ENCODE measurements around the gene MSN. TPM values are rescaled to one million over a fixed set of nuclear protein-coding genes. Genes with fewer than 3 reads are reported as not detected.
"Not testable (repeated sequence)": the region's sequence is repeated elsewhere in the genome, so short reads cannot be mapped to it uniquely, and the experiment has no call there.

Gene MSN
- total RNA-seq, 1 donor from 2014 or later: 77.5 TPM

GRCh38 chrX:65720381-65720964 is 53.0 kb downstream of the MSN start:
- no peak for DNase-seq

GRCh38 chrX:65723706-65724105 is 56.3 kb downstream of the MSN start:
- no peak for DNase-seq

GRCh38 chrX:65726715-65727114 is 59.3 kb downstream of the MSN start:
- no peak for DNase-seq

DNA sequence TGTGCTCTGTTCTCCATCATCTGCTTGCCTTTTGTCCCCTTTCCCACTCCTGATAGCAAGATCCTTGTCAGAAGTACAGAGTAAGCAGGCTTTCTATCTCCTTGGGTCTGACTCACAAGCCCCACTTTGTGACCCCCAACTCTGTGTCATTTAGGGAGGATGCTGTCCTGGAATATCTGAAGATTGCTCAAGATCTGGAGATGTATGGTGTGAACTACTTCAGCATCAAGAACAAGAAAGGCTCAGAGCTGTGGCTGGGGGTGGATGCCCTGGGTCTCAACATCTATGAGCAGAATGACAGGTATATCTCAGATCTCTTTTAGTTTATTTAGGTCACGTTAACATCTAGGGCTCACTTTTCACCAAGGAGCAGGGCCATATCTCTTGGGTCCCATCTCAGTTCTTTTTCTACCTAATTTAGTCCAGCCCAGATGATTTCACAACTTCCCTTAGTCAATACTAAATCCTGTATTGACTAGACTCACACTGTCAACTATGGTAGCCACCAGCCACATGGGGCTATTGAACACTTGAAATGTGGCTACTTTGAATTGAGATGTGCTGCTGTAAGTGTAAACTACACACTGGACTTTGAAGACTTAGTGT is 64.3 kb downstream of the MSN start:
- no peak for DNase-seq

DNA sequence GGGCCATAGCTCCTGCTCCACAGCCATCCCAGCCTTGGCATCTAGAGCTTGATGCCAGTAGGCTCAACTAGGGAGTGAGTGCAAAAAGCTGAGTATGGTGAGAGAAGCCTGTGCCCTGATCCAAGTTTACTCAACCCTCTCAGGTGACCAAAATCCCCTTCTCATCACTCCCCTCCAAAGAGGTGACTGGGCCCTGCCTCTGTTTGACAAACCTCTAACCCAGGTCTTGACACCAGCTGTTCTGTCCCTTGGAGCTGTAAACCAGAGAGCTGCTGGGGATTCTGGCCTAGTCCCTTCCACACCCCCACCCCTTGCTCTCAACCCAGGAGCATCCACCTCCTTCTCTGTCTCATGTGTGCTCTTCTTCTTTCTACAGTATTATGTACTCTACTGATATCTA is 73.5 kb downstream of the MSN start:
- DNase-seq: no peak

GRCh38 chrX:65741823-65742222 is 74.4 kb downstream of the MSN start:
- DNase-seq: no peak

- DNase-seq: no peak
Measured at GRCh38 chrX:65744965-65745364, 77.5 kb downstream of the MSN start.

- no peak for DNase-seq
Measured at GRCh38 chrX:65745427-65745826, 78.0 kb downstream of the MSN start.

DNA sequence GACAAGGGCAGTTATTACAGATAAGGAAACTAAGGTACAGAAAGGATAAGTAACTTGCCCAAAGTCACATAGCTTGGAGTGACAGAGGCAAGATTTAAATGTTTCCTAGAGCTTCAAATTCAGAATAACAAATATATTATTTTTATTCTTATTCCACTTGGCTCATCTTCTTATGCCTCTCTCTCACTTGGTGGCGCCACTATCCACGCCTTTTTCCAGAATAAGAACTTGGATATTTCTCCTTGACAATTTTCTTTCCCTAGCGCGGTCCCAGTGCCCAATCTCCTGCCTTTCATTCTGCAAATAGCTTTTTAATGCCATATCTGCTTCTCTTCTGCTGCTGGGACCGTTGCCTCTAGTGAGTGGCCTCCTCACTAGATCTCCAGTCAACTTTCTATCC is 78.5 kb downstream of the MSN start:
- DNase-seq: no peak

- no peak for DNase-seq
Measured at GRCh38 chrX:65750674-65751469, 83.4 kb downstream of the MSN start.

DNA sequence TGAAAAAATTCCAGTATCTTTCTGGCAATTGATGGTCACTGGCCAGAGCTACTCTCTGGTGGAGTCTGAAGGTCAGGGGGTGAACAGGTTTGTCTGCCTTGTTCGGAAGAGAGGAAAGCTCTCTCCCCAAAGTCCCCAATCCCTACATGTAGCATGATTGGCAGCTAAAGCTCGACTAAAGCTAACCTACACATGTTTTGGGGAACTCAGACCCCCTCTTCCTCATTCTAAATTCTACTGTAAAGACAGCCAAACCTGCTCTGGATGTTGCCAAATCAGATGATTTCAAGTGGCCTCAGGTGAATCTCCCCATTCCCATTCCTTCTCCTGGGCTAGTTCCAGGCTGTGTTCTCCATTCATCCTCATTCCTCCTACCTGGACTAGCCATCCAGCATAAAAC is 84.1 kb downstream of the MSN start:
- no peak for DNase-seq

DNA sequence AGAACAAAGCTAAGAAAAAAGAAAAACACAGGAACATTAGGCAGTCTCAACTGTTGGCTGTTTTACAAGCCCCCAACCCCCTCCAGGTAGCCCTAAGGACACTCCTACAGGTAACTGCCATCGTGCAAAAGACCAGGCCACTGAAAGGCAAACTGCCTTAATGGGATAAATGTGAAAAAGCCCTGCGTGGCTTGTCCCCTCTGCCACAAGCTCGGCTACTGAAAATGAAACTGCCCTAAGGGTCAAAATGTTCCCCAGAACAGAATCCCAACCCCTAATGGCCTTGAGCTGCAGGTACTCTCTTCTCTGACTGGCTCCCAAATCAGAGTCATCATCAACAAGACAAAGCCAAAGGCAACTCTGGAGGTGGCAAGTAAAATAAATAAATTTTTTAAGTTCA is 84.8 kb downstream of the MSN start:
- no peak for DNase-seq

- DNase-seq: no peak
Measured at GRCh38 chrX:65755786-65756185, 88.3 kb downstream of the MSN start.

- DNase-seq: no peak
Measured at GRCh38 chrX:65757943-65758342, 90.5 kb downstream of the MSN start.

GRCh38 chrX:65758505-65758904 is 91.1 kb downstream of the MSN start:
- no peak for DNase-seq

DNA sequence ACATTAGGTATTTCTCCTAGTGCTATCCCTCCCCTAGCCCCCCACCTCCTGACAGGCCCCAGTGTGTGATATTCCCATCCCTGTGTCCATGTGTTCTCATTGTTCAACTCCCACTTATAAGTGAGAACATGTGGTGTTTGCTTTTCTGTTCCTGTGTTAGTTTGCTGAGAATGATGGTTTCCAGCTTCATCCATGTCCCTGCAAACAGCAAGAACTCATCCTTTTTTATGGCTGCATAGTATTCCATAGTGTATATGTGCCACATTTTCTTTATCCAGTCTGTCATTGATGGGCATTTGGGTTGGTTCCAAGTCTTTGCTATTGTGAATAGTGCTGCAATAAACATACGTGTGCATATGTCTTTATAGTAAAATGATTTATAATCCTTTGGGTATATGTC is 92.1 kb downstream of the MSN start:
- not testable (repeated sequence) for DNase-seq

DNA sequence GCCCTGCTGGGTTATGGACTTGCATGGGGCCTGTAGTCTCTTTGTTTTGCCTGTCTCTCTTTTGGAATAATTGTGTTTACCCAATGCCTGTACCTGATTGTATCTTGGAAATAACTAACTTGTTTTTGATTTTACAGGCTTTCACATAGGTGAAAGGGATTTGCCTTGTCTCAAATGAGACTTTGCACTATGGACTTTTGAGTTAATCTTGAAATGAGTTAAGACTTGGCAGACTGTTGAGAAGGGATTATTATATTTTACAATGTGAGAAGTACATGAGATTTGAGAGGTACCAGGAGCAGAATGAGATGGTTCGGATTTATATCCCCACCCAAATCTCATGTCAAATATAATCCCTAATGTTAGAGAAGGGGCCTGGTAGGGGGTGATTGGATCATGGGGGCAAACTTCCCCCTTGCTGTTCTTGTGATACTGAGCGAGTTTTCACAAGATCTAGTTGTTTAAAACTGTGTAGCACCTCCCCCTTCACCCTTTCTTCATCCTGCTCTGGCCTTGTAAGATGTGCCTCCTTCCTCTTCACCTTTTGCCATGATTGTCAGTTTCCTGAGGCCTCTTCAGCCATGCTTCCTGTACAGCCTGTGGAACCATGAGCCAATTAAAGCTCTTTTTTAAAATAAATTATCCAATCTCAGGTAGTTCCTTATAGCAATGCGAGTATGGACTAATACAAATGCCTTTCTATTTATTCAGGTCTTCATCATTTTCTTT is 102.3 kb downstream of the MSN start:
- no peak for DNase-seq

DNA sequence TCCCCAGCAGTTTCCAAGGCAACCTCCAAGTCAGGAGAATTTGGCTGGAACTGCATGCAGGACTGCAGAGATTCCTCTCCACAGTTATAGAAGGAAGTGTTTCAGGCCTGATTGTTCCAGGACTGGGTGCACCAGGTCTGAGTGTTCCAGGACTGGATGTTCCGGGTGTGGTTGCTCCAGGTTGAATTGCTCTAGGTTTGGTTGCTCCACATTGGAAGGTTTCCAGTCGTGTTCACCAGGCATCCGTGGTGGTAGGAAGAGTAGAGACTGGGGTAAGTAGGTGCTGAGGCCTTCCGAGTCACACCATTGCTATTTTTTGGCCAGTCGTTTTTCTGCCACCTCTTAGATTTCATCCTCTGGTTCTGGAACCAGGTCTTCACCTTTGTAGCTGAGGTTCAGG is 105.4 kb downstream of the MSN start:
- DNase-seq: no peak

GRCh38 chrX:65781845-65782244 is 114.4 kb downstream of the MSN start:
- no peak for DNase-seq

GRCh38 chrX:65783746-65784145 is 116.3 kb downstream of the MSN start:
- no peak for DNase-seq

All from skin of body (tissue), 2 donors.